Astrocyte (in vitro differentiated cells and primary cell): ENCODE data around the gene BICDL1.

Source experiments
- CTCF ChIP-seq: IDR thresholded peaks from 2 replicates; pipeline ENCODE4 v1.5.1; 2011; ENCODE audit warnings: low read depth, mild to moderate bottlenecking, inconsistent platforms, low read length, moderate library complexity; ENCODE audit not compliant: insufficient read depth
- EZH2 ChIP-seq: IDR thresholded peaks from 2 replicates; pipeline ENCODE4 v1.6.1; 2012; ENCODE audit warnings: mild to moderate bottlenecking, low read length, inconsistent platforms; ENCODE audit not compliant: insufficient read depth

- no peak for TF ChIP-seq CTCF
- no peak for TF ChIP-seq EZH2
These were observed 147.2 kb downstream of the BICDL1 start for GRCh38 chr12:120136093-120136770.
